Adrenal gland (tissue), 12 donors: ENCODE measurements around the gene FRRS1L. TPM values are rescaled to one million over a fixed set of nuclear protein-coding genes. Genes with fewer than 3 reads are reported as not detected.

ENCODE experiments used
- DNase-seq, 7 donors: peaks; one replicate each; pipeline ENCODE4 v3.0.0-alpha.2; 2019 to 2020
- H3K27ac ChIP-seq, 5 donors: fragments of 200-600 bp; sonication (generic) in 4 of 5; 1 replicate in 3 of 5; 2 replicates in 2 of 5; pipeline versions ENCODE4 v1.5.1 to v1.8.0; 2016 to 2020; ENCODE audit warnings: mild to moderate bottlenecking in 1 of 5
- H3K27me3 ChIP-seq: fragments of 200-600 bp; 2 replicates; pipeline ENCODE4 v1.8.0; 2021
- H3K36me3 ChIP-seq, 2 donors: fragments of 200-600 bp; replicated peaks in 1 of 2; 1 replicate in 1 of 2; 2 replicates in 1 of 2; pipeline versions ENCODE4 v1.5.1 to v1.8.0; 2018 to 2022
- H3K4me1 ChIP-seq, 2 donors: fragments of 200-600 bp; replicated peaks in 1 of 2; 1 replicate in 1 of 2; 2 replicates in 1 of 2; pipeline versions ENCODE4 v1.5.1 to v1.8.0; 2018 to 2021
- H3K4me3 ChIP-seq, 4 donors: fragments of 200-600 bp; sonication (generic) in 3 of 4; one replicate each; pipeline ENCODE4 v1.5.1; 2016 to 2018
- H3K9me3 ChIP-seq, 3 donors: fragments of 200-600 bp; sonication (generic) in 1 of 3; replicated peaks in 1 of 3; 1 replicate in 2 of 3; 2 replicates in 1 of 3; pipeline versions ENCODE4 v1.5.1 to v1.8.0; 2016 to 2021
- POLR2A ChIP-seq, 2 donors: fragments of 450-650 bp; IDR thresholded peaks; one replicate each; pipeline ENCODE4 v1.6.1; 2017; ENCODE audit warnings: antibody characterized with exemption in 2 of 2, mild to moderate bottlenecking in 2 of 2, moderate library complexity in 1 of 2
- WGBS, 4 donors: extraction: QIAGEN DNeasy Blood & Tissue Kit in 2 of 4; methylation state at CpG; one replicate each; pipeline versions ENCODE4 v1.1.5 to v1.1.7; 2013 to 2017; 5-methylcytosine and 5-hydroxymethylcytosine counted together
- intact Hi-C, 2 donors: fragments of 100-400 bp; cut with DNase I; formaldehyde crosslinking; loops; one replicate each; pipeline versions ENCODE4 v1.14.1 to v1.15.0; 2022 to 2023
- polyA plus RNA-seq, 3 donors: library from polyadenylated mRNA; stranded (reverse); fragments of 200-250 nt in 2 of 3; fragments of 350-450 nt in 1 of 3; fragmentation: Illumina TruSeq in 1 of 3; extraction: RNeasy Lipid Tissue Mini Kit (QIAGEN cat#74804) in 1 of 3; gene quantifications; one replicate each; pipeline ENCODE4 v1.2.3, GENCODE V29; 2013 to 2014
- total RNA-seq, 9 donors: library from RNA; depleted of rRNA in 4 of 9; stranded (reverse); fragments of >200 nt in 4 of 9; fragments of 120-200 nt in 1 of 9; fragmentation: NEBNext Ultra II Directional in 1 of 9; extraction: Animal tissue kit (Norgen Biotek cat#: 25700) in 1 of 9; gene quantifications; one replicate each; pipeline versions ENCODE4 v1.1.0 to v1.2.4, GENCODE V29; 2013 to 2023
- TF ChIP-seq, protein P1 (sequence below), 6 experiments: fragments of 450-650 bp in 4 of 6; fragments of 200-600 bp in 2 of 6; sonication (generic) in 1 of 6; IDR thresholded peaks; 1 replicate in 5 of 6; 2 replicates in 1 of 6; pipeline versions ENCODE4 v1.5.1 to v1.8.0; 2016 to 2021; ENCODE audit warnings: antibody characterized with exemption in 6 of 6, mild to moderate bottlenecking in 2 of 6, moderate library complexity in 1 of 6
- donor health status: healthy with polysubstance abuse.
- donor health status: Bipolar disorder and iron deficiency.
- donor health status: DM: yes; HTN: yes; CAD: no.
- donor health status: DM: no; HTN: no; CAD: no.
- donor health status: DM: no; HTN: no; CAD: no.
- donor health status: DM: yes; HTN: yes; CAD: no.

FRRS1L gene
- total and polyA plus RNA-seq, 12 donors, result 2.9 to 24.8 (median 14.8) TPM

- Histone ChIP-seq H3K27me3 (no peaks in the 10 kb centered on the region), H3K4me1 (peaks cover 53 to 75% of the 10 kb centered on the region in 2 donors), H3K4me3 (peak overlapping the region in 1 of 4 donors; percentile 70), H3K27ac (peak overlapping the region in 4 of 5 donors; percentile 3 to 96 (median 82)), H3K36me3 (no peaks in the 10 kb centered on the region), H3K9me3 (no peaks in the 10 kb centered on the region)
- no peak for TF ChIP-seq POLR2A (IDR thresholded peaks at IDR 0.05)
- TF ChIP-seq, protein P1, sequence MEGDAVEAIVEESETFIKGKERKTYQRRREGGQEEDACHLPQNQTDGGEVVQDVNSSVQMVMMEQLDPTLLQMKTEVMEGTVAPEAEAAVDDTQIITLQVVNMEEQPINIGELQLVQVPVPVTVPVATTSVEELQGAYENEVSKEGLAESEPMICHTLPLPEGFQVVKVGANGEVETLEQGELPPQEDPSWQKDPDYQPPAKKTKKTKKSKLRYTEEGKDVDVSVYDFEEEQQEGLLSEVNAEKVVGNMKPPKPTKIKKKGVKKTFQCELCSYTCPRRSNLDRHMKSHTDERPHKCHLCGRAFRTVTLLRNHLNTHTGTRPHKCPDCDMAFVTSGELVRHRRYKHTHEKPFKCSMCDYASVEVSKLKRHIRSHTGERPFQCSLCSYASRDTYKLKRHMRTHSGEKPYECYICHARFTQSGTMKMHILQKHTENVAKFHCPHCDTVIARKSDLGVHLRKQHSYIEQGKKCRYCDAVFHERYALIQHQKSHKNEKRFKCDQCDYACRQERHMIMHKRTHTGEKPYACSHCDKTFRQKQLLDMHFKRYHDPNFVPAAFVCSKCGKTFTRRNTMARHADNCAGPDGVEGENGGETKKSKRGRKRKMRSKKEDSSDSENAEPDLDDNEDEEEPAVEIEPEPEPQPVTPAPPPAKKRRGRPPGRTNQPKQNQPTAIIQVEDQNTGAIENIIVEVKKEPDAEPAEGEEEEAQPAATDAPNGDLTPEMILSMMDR (IDR thresholded peaks at IDR 0.05), result no peak
- intact Hi-C loops, result no loop called here
- DNase-seq, result peak; percentile 39 to 86 (median 64)
- WGBS, 4 donors, result 45 to 63% (median 59%) methylated on average over 3 of the region's 3 CpGs
These were observed 51.0 kb downstream of the FRRS1L start for GRCh38 chr9:109115931-109116526.

- Histone ChIP-seq H3K4me1 (peaks cover 58 to 85% of the 10 kb centered on the region in 2 donors), H3K4me3 (peak overlapping the region in 1 of 4 donors; percentile 36), H3K27me3 (no peaks in the 10 kb centered on the region), H3K27ac (peak overlapping the region; percentile 38 to 90 (median 74)), H3K9me3 (no peaks in the 10 kb centered on the region), H3K36me3 (no peaks in the 10 kb centered on the region)
- intact Hi-C loops, result no loop called here
- TF ChIP-seq, protein P1 (IDR thresholded peaks at IDR 0.05), result no peak
- TF ChIP-seq POLR2A (IDR thresholded peaks at IDR 0.05), result no peak
- peak in 2 of 7 donors; percentile 24 to 27 for DNase-seq
- WGBS, 4 donors, result 37 to 48% (median 43%) methylated on average over 3 of the region's 3 CpGs
These were observed 52.4 kb downstream of the FRRS1L start for GRCh38 chr9:109114670-109115069.

- 73 to 77% (median 74%) methylated on average over 12 of the region's 12 CpGs for WGBS, 4 donors
- peak in 1 of 2 donors; percentile 38 for TF ChIP-seq POLR2A (IDR thresholded peaks at IDR 0.05)
- TF ChIP-seq, protein P1 (IDR thresholded peaks at IDR 0.05), result no peak
- Histone ChIP-seq H3K9me3 (no peaks in the 10 kb centered on the region), H3K36me3 (no peaks in the 10 kb centered on the region), H3K27ac (peak overlapping the region in 4 of 5 donors; percentile 38 to 90 (median 76)), H3K27me3 (no peaks in the 10 kb centered on the region), H3K4me3 (peak overlapping the region in 1 of 4 donors; percentile 36), H3K4me1 (peaks cover 64 to 91% of the 10 kb centered on the region in 2 donors)
- DNase-seq, result peak in 1 of 7 donors; percentile 30
- intact Hi-C loops, result no loop called here
These were observed 53.0 kb downstream of the FRRS1L start for GRCh38 chr9:109113892-109114609.

DNA sequence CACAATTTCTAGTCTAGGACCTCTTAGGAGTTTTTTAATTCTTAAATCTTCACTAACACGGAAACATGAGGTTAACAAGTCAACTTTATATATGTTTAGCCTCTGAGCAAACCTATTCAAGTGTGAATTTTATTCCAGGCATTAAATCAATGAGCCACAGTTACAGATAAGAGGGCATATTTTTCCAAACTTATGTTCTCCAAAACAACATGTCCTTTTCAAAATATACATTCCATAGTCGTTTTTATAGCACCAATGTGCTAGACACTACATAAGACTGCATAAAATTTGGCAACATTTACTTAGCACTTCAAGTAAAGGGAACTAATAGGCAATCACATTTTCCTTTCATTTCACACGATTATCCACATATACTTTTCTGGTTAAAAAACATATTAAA lies 53.8 kb downstream of the FRRS1L start:
- no peak for TF ChIP-seq POLR2A (IDR thresholded peaks at IDR 0.05)
- TF ChIP-seq, protein P1 (IDR thresholded peaks at IDR 0.05), result no peak
- WGBS, 4 donors, result 41 to 50% (median 47%) methylated on average over 3 of the region's 3 CpGs
- Histone ChIP-seq H3K4me3 (no peak overlapping the region), H3K36me3 (no peaks in the 10 kb centered on the region), H3K9me3 (no peaks in the 10 kb centered on the region), H3K27me3 (no peaks in the 10 kb centered on the region), H3K4me1 (peaks cover 72 to 99% of the 10 kb centered on the region in 2 donors), H3K27ac (peak overlapping the region in 3 of 5 donors; percentile 30 to 90 (median 74))
- intact Hi-C loops, result no loop called here
- DNase-seq, result no peak
